Stomach (tissue), 4 donors: ENCODE data around the gene RPP25L.

Experiments
- POLR2A ChIP-seq, 4 donors: fragments of 450-650 bp; IDR thresholded peaks; one replicate each; pipeline ENCODE4 v1.6.1; 2016; ENCODE audit warnings: antibody characterized with exemption in 4 of 4, control low read depth in 2 of 4, mild to moderate bottlenecking in 1 of 4, moderate library complexity in 1 of 4
- POLR2AphosphoS5 ChIP-seq, 3 donors: sonication (generic); formaldehyde crosslinking; IDR thresholded peaks; one replicate each; pipeline ENCODE4 v1.6.1; 2016; ENCODE audit warnings: antibody characterized with exemption in 3 of 3
- TF ChIP-seq, protein P1 (sequence below), 7 experiments: fragments of 450-650 bp in 4 of 7; fragments of 200-600 bp in 3 of 7; sonication (generic) in 3 of 7; IDR thresholded peaks; one replicate each; pipeline ENCODE4 v1.5.1; 2016 to 2019; ENCODE audit warnings: antibody characterized with exemption in 7 of 7, control low read depth in 2 of 7, mild to moderate bottlenecking in 1 of 7

GRCh38 chr9:34647084-34647403, 35.1 kb upstream of the RPP25L start:
- TF ChIP-seq, protein P1, sequence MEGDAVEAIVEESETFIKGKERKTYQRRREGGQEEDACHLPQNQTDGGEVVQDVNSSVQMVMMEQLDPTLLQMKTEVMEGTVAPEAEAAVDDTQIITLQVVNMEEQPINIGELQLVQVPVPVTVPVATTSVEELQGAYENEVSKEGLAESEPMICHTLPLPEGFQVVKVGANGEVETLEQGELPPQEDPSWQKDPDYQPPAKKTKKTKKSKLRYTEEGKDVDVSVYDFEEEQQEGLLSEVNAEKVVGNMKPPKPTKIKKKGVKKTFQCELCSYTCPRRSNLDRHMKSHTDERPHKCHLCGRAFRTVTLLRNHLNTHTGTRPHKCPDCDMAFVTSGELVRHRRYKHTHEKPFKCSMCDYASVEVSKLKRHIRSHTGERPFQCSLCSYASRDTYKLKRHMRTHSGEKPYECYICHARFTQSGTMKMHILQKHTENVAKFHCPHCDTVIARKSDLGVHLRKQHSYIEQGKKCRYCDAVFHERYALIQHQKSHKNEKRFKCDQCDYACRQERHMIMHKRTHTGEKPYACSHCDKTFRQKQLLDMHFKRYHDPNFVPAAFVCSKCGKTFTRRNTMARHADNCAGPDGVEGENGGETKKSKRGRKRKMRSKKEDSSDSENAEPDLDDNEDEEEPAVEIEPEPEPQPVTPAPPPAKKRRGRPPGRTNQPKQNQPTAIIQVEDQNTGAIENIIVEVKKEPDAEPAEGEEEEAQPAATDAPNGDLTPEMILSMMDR (IDR thresholded peaks at IDR 0.05) = no peak
- TF ChIP-seq POLR2A (IDR thresholded peaks at IDR 0.05) (no peak), POLR2AphosphoS5 (IDR thresholded peaks at IDR 0.05) (no peak)
